GM12878 (cell line): ENCODE measurements around the gene MIPOL1. TPM values are rescaled to one million over a fixed set of nuclear protein-coding genes. Genes with fewer than 3 reads are reported as not detected.

Experiments used
- ATAC-seq: fragments of 200-7000 bp; cut with Tn5 transposase; 3 replicates; pipeline ENCODE4 v1.9.1; 2020; ENCODE audit warnings: mild to moderate bottlenecking, moderate library complexity
- BruUV-seq: library from RNA; stranded (reverse); fragments of 400-500 nt; replicated peaks from 2 replicates; lab custom pipeline; 2021; lab: Mats Ljungman, UMichigan
- CTCF ChIA-PET: fragments of 300-600 bp; sonication (Branson Sonifier 250); formaldehyde crosslinking; extraction: SDS; loops from one replicate; lab custom pipeline; 2021; ENCODE audit warnings: inconsistent platforms; lab: Yijun Ruan, JAX
- POLR2A ChIA-PET: fragments of 350-600 bp; formaldehyde crosslinking; extraction: SDS; loops from one replicate; lab custom pipeline; 2021; ENCODE audit warnings: inconsistent platforms; lab: Charles Lee
- RAD21 ChIA-PET: fragments of 300-600 bp; sonication (Branson Sonifier 250); formaldehyde crosslinking; loops from one replicate; lab custom pipeline; 2023; ENCODE audit warnings: antibody characterized with exemption; ENCODE audit not compliant: unreplicated experiment; lab: Charles Lee
- SMC1A ChIA-PET: fragments of 300-600 bp; sonication (Branson Sonifier 250); formaldehyde crosslinking; loops from one replicate; lab custom pipeline; 2023; ENCODE audit not compliant: unreplicated experiment, uncharacterized antibody; lab: Charles Lee
- DNase-seq: peaks from one replicate; pipeline ENCODE4 v3.0.0-alpha.2; 2011; ENCODE audit warnings: low read depth, low spot score
- FAIRE-seq: peaks from 3 replicates; lab custom pipeline; 2011; peaks lifted over from hg19 to GRCh38; lab: Jason Lieb, UNC
- H2AFZ ChIP-seq: 2 replicates; pipeline ENCODE4 v1.6.0; 2011; ENCODE audit warnings: low read depth, low read length, control low read depth; ENCODE audit not compliant: control insufficient read depth
- H3K27ac ChIP-seq: 2 replicates; pipeline ENCODE4 v1.5.1; 2011; ENCODE audit warnings: control low read depth; ENCODE audit not compliant: control insufficient read depth, insufficient read depth
- H3K27me3 ChIP-seq, 2 experiments: replicated peaks in 1 of 2; 2 replicates each; pipeline versions ENCODE4 v1.6.0 to v1.6.1; 2011; ENCODE audit warnings: low read length in 1 of 2; ENCODE audit not compliant: control insufficient read depth in 2 of 2, insufficient read depth in 2 of 2
- H3K36me3 ChIP-seq, 2 experiments: 2 replicates each; pipeline ENCODE4 v1.5.1; 2011; ENCODE audit warnings: low read length in 1 of 2; ENCODE audit not compliant: control insufficient read depth in 2 of 2, insufficient read depth in 2 of 2
- H3K4me1 ChIP-seq: 2 replicates; pipeline ENCODE4 v1.6.1; 2011; ENCODE audit warnings: mild to moderate bottlenecking, low read length, moderate library complexity, mixed read lengths; ENCODE audit not compliant: control insufficient read depth, insufficient read depth
- H3K4me2 ChIP-seq: 2 replicates; pipeline ENCODE4 v1.6.0; 2011; ENCODE audit warnings: control low read depth; ENCODE audit not compliant: control insufficient read depth, insufficient read depth
- H3K4me3 ChIP-seq: fragments of 200-600 bp; sonication (generic); 2 replicates; pipeline ENCODE4 v1.5.1; 2016
- H3K79me2 ChIP-seq: 2 replicates; pipeline ENCODE4 v1.6.0; 2011; ENCODE audit warnings: low read length; ENCODE audit not compliant: control insufficient read depth, insufficient read depth
- H3K9ac ChIP-seq: 2 replicates; pipeline ENCODE4 v1.8.0; 2011; ENCODE audit warnings: low read length, control low read depth, mixed read lengths; ENCODE audit not compliant: control insufficient read depth, insufficient read depth
- H3K9me3 ChIP-seq: replicated peaks from 3 replicates; pipeline ENCODE4 v1.5.1; 2011; ENCODE audit warnings: mild to moderate bottlenecking, low read length; ENCODE audit not compliant: control insufficient read depth, insufficient read depth
- H4K20me1 ChIP-seq: 2 replicates; pipeline ENCODE4 v1.6.0; 2011; ENCODE audit not compliant: control insufficient read depth, insufficient read depth
- IRF4 ChIP-seq: IDR thresholded peaks from 2 replicates; pipeline ENCODE4 v1.6.1; 2011; ENCODE audit warnings: low read depth, low read length
- LARP7 ChIP-seq: fragments of 450-650 bp; IDR thresholded peaks from 2 replicates; pipeline ENCODE4 v1.6.1; 2017; ENCODE audit warnings: mild to moderate bottlenecking
- MEF2B ChIP-seq: fragments of 450-650 bp; IDR thresholded peaks from 2 replicates; pipeline ENCODE4 v1.6.1; 2018; ENCODE audit warnings: mild to moderate bottlenecking, moderate library complexity; ENCODE audit not compliant: partially characterized antibody, poor library complexity, severe bottlenecking
- NR2C1 ChIP-seq: fragments of 450-650 bp; IDR thresholded peaks from 2 replicates; pipeline ENCODE4 v1.6.1; 2017; ENCODE audit warnings: antibody characterized with exemption, mild to moderate bottlenecking, moderate library complexity
- PML ChIP-seq: IDR thresholded peaks from 2 replicates; pipeline ENCODE4 v1.6.1; 2012; ENCODE audit warnings: low read length, inconsistent platforms
- SMARCA5 ChIP-seq: fragments of 450-650 bp; IDR thresholded peaks from 2 replicates; pipeline ENCODE4 v1.6.1; 2017; ENCODE audit warnings: mild to moderate bottlenecking
- TCF12 ChIP-seq: IDR thresholded peaks from 2 replicates; pipeline ENCODE4 v1.6.1; 2011; ENCODE audit warnings: low read depth, mild to moderate bottlenecking, low read length
- ZSCAN29 ChIP-seq: fragments of 450-650 bp; IDR thresholded peaks from 2 replicates; pipeline ENCODE4 v1.6.1; 2017; ENCODE audit warnings: mild to moderate bottlenecking, moderate library complexity
- WGBS: methylation state at CpG from one replicate; pipeline ENCODE4 v1.1.6; 2016; ENCODE audit warnings: low lambda C conversion rate; ENCODE audit not compliant: insufficient replicate concordance, insufficient coverage; ENCODE audit errors: missing lambda C conversion rate; 5-methylcytosine and 5-hydroxymethylcytosine counted together
- in situ Hi-C: fragments of 300-500 bp; cut with MboI; formaldehyde crosslinking; loops from 9 replicates; pipeline ENCODE4 v1.14.3; 2018; ENCODE audit warnings: mixed read lengths
- intact Hi-C: fragments of 100-400 bp; cut with micrococcal nuclease; formaldehyde crosslinking; loops from one replicate; pipeline ENCODE4 v1.14.2; 2022; ENCODE audit not compliant: unreplicated experiment
- polyA plus RNA-seq, 11 experiments: library from polyadenylated mRNA; depleted of rRNA in 4 of 11; unstranded in 6 of 11; stranded (reverse) in 5 of 11; fragments of >200 nt; fragmentation: Nextera tagmentation in 4 of 11; fragmentation: Illumina TruSeq in 1 of 11; extraction: Ambion mirVana in 4 of 11; extraction: Trizol in 1 of 11; gene quantifications; 1 replicate in 1 of 11; 2 replicates in 10 of 11; pipeline versions ENCODE4 v1.2.1 to v1.2.3, GENCODE V29; 2011 to 2016; ENCODE audit warnings: inconsistent platforms in 2 of 11, missing spikeins in 2 of 11, low read depth in 1 of 11
- total RNA-seq, 4 experiments: library from RNA; depleted of rRNA in 3 of 4; stranded (reverse); fragments of >200 nt in 3 of 4; fragmentation: Illumina TruSeq in 1 of 4; extraction: Trizol in 1 of 4; gene quantifications; 2 replicates each; pipeline versions ENCODE4 v1.2.1 to v1.2.3, GENCODE V29; 2013 to 2021
- TF ChIP-seq, protein P1 (sequence below): fragments of 450-650 bp; IDR thresholded peaks from 2 replicates; pipeline ENCODE4 v1.6.1; 2016; ENCODE audit warnings: mild to moderate bottlenecking
- TF ChIP-seq, protein P2 (sequence below): fragments of 450-650 bp; IDR thresholded peaks from 2 replicates; pipeline ENCODE4 v1.6.1; 2017; ENCODE audit warnings: mild to moderate bottlenecking, moderate library complexity
- TF ChIP-seq, protein P3 (sequence below): IDR thresholded peaks from 2 replicates; pipeline ENCODE4 v1.6.1; 2011; ENCODE audit warnings: low read depth, low read length, improper control_type of control experiment, borderline replicate concordance
- TF ChIP-seq, protein P4 (sequence below): fragments of 450-650 bp; IDR thresholded peaks from 2 replicates; pipeline ENCODE4 v1.6.1; 2017; ENCODE audit warnings: mild to moderate bottlenecking, moderate library complexity
- TF ChIP-seq, protein P5 (sequence below): fragments of 150-350 bp; IDR thresholded peaks from 2 replicates; pipeline ENCODE4 v1.6.1; 2014; ENCODE audit warnings: mild to moderate bottlenecking, low read depth, low read length

MIPOL1 gene
- total and polyA plus RNA-seq, 10 of the 15 experiments (the other 5 are each of a cell fraction or from before 2014, with no cell fraction given) = 0.06 TPM; not detected in 9

DNA sequence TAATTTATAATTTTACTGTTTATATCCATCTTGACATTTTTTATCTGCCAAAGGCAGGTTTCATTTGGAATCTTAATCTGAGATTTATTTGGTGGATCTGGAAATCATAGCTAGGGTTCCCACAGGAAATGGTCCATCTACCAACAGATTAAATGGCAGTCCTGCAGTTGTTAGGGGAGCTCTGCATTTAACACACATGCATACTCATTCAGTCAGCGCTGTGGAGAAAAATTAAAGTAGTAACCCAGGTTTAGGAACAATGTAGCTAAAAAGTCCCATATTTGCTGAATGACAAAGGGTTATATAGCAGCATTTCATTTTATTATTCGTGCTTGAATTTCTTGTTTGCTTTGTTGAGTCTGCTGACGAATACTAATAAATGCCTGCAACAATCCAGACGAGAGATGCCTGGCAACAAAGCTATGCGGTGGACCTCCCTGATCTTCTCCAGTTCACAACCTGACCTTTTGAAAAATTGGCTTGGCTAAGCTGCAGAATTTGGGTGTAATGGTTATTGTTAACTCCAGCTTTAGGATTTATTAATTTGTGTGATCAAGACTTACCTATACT is 59.8 kb downstream of the MIPOL1 start:
- no peak for FAIRE-seq
- H4K20me1 ChIP-seq = no peaks in the 10 kb centered on the region
- in situ Hi-C loops = no loop called here
- H3K79me2 ChIP-seq = no peaks in the 10 kb centered on the region
- H3K4me1 ChIP-seq = no peaks in the 10 kb centered on the region
- WGBS = 37% methylated on average over 5 of the region's 5 CpGs
- H2AFZ ChIP-seq = no peak overlapping the region
- CTCF ChIA-PET = interaction anchor here (0.6 to 1.0 kb wide), 3 partner anchors 11 to 27 kb away, joined by 3 to 4 read pairs (median 3); no protein-coding TSS in a partner anchor
- no peaks in the 10 kb centered on the region for H3K36me3 ChIP-seq
- POLR2A ChIA-PET = no interaction called here
- DNase-seq = no peak
- no peak for ATAC-seq
- SMC1A ChIA-PET = interaction anchor here (1.0 kb wide), 1 partner anchor 13 kb away, joined by 3 read pairs; no protein-coding TSS in a partner anchor
- no peaks in the 10 kb centered on the region for H3K27me3 ChIP-seq
- intact Hi-C loops = no loop called here
- H3K9ac ChIP-seq = no peak overlapping the region
- BruUV-seq = no TSS peak
- no peak overlapping the region for H3K4me2 ChIP-seq
- no peak overlapping the region for H3K27ac ChIP-seq
- RAD21 ChIA-PET = no interaction called here
- H3K4me3 ChIP-seq = no peak overlapping the region
- H3K9me3 ChIP-seq = no peaks in the 10 kb centered on the region
- TF ChIP-seq, protein P1, sequence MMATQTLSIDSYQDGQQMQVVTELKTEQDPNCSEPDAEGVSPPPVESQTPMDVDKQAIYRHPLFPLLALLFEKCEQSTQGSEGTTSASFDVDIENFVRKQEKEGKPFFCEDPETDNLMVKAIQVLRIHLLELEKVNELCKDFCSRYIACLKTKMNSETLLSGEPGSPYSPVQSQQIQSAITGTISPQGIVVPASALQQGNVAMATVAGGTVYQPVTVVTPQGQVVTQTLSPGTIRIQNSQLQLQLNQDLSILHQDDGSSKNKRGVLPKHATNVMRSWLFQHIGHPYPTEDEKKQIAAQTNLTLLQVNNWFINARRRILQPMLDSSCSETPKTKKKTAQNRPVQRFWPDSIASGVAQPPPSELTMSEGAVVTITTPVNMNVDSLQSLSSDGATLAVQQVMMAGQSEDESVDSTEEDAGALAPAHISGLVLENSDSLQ = no peak
- TF ChIP-seq TCF12 (no peak), MEF2B (no peak), IRF4 (no peak), LARP7 (no peak), PML (no peak), SMARCA5 (no peak), NR2C1 (no peak), ZSCAN29 (no peak)
- TF ChIP-seq, protein P2, sequence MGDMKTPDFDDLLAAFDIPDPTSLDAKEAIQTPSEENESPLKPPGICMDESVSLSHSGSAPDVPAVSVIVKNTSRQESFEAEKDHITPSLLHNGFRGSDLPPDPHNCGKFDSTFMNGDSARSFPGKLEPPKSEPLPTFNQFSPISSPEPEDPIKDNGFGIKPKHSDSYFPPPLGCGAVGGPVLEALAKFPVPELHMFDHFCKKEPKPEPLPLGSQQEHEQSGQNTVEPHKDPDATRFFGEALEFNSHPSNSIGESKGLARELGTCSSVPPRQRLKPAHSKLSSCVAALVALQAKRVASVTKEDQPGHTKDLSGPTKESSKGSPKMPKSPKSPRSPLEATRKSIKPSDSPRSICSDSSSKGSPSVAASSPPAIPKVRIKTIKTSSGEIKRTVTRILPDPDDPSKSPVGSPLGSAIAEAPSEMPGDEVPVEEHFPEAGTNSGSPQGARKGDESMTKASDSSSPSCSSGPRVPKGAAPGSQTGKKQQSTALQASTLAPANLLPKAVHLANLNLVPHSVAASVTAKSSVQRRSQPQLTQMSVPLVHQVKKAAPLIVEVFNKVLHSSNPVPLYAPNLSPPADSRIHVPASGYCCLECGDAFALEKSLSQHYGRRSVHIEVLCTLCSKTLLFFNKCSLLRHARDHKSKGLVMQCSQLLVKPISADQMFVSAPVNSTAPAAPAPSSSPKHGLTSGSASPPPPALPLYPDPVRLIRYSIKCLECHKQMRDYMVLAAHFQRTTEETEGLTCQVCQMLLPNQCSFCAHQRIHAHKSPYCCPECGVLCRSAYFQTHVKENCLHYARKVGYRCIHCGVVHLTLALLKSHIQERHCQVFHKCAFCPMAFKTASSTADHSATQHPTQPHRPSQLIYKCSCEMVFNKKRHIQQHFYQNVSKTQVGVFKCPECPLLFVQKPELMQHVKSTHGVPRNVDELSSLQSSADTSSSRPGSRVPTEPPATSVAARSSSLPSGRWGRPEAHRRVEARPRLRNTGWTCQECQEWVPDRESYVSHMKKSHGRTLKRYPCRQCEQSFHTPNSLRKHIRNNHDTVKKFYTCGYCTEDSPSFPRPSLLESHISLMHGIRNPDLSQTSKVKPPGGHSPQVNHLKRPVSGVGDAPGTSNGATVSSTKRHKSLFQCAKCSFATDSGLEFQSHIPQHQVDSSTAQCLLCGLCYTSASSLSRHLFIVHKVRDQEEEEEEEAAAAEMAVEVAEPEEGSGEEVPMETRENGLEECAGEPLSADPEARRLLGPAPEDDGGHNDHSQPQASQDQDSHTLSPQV = no peak
- TF ChIP-seq, protein P3, sequence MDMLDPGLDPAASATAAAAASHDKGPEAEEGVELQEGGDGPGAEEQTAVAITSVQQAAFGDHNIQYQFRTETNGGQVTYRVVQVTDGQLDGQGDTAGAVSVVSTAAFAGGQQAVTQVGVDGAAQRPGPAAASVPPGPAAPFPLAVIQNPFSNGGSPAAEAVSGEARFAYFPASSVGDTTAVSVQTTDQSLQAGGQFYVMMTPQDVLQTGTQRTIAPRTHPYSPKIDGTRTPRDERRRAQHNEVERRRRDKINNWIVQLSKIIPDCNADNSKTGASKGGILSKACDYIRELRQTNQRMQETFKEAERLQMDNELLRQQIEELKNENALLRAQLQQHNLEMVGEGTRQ = no peak
- TF ChIP-seq, protein P4, sequence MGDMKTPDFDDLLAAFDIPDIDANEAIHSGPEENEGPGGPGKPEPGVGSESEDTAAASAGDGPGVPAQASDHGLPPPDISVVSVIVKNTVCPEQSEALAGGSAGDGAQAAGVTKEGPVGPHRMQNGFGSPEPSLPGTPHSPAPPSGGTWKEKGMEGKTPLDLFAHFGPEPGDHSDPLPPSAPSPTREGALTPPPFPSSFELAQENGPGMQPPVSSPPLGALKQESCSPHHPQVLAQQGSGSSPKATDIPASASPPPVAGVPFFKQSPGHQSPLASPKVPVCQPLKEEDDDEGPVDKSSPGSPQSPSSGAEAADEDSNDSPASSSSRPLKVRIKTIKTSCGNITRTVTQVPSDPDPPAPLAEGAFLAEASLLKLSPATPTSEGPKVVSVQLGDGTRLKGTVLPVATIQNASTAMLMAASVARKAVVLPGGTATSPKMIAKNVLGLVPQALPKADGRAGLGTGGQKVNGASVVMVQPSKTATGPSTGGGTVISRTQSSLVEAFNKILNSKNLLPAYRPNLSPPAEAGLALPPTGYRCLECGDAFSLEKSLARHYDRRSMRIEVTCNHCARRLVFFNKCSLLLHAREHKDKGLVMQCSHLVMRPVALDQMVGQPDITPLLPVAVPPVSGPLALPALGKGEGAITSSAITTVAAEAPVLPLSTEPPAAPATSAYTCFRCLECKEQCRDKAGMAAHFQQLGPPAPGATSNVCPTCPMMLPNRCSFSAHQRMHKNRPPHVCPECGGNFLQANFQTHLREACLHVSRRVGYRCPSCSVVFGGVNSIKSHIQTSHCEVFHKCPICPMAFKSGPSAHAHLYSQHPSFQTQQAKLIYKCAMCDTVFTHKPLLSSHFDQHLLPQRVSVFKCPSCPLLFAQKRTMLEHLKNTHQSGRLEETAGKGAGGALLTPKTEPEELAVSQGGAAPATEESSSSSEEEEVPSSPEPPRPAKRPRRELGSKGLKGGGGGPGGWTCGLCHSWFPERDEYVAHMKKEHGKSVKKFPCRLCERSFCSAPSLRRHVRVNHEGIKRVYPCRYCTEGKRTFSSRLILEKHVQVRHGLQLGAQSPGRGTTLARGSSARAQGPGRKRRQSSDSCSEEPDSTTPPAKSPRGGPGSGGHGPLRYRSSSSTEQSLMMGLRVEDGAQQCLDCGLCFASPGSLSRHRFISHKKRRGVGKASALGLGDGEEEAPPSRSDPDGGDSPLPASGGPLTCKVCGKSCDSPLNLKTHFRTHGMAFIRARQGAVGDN = no peak
- TF ChIP-seq, protein P5, sequence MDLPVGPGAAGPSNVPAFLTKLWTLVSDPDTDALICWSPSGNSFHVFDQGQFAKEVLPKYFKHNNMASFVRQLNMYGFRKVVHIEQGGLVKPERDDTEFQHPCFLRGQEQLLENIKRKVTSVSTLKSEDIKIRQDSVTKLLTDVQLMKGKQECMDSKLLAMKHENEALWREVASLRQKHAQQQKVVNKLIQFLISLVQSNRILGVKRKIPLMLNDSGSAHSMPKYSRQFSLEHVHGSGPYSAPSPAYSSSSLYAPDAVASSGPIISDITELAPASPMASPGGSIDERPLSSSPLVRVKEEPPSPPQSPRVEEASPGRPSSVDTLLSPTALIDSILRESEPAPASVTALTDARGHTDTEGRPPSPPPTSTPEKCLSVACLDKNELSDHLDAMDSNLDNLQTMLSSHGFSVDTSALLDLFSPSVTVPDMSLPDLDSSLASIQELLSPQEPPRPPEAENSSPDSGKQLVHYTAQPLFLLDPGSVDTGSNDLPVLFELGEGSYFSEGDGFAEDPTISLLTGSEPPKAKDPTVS = no peak
